Smooth muscle cell (in vitro differentiated cells): ENCODE measurements around the gene TOR1AIP2. TPM values are rescaled to one million over a fixed set of nuclear protein-coding genes. Genes with fewer than 3 reads are reported as not detected.

Source experiments
- DNase-seq: peaks from one replicate; lab custom pipeline; 2025; ENCODE audit not compliant: unreplicated experiment; lab: John Stamatoyannopoulos, UW
- H2AFZ ChIP-seq: fragments of 200-600 bp; sonication (generic); 2 replicates; pipeline ENCODE4 v1.6.0; 2016; ENCODE audit warnings: antibody characterized with exemption, low read depth, mild to moderate bottlenecking
- H3F3A ChIP-seq: fragments of 200-600 bp; sonication (generic); 2 replicates; pipeline ENCODE4 v1.6.0; 2017; ENCODE audit warnings: antibody characterized with exemption, low read depth
- H3K27ac ChIP-seq: fragments of 200-600 bp; sonication (generic); 2 replicates; pipeline ENCODE4 v1.5.1; 2016; ENCODE audit warnings: low read depth, mild to moderate bottlenecking
- H3K27me3 ChIP-seq: fragments of 200-600 bp; sonication (generic); 2 replicates; pipeline ENCODE4 v1.6.1; 2016; ENCODE audit warnings: low read depth, mild to moderate bottlenecking
- H3K36me3 ChIP-seq: fragments of 200-600 bp; sonication (generic); 2 replicates; pipeline ENCODE4 v1.5.1; 2016; ENCODE audit warnings: low read depth
- H3K4me1 ChIP-seq: fragments of 200-600 bp; sonication (generic); 2 replicates; pipeline ENCODE4 v1.5.1; 2016; ENCODE audit warnings: low read depth
- H3K4me2 ChIP-seq: fragments of 200-600 bp; sonication (generic); 2 replicates; pipeline ENCODE4 v1.6.0; 2016; ENCODE audit warnings: mild to moderate bottlenecking
- H3K4me3 ChIP-seq: fragments of 200-600 bp; sonication (generic); 2 replicates; pipeline ENCODE4 v1.5.1; 2016; ENCODE audit warnings: mild to moderate bottlenecking
- H3K79me2 ChIP-seq: fragments of 200-600 bp; sonication (generic); 2 replicates; pipeline ENCODE4 v1.6.0; 2016; ENCODE audit warnings: low read depth, mild to moderate bottlenecking
- H3K9ac ChIP-seq: fragments of 200-600 bp; sonication (generic); 2 replicates; pipeline ENCODE4 v1.6.0; 2016; ENCODE audit warnings: low read depth
- H3K9me3 ChIP-seq: fragments of 200-600 bp; sonication (generic); replicated peaks from 2 replicates; pipeline ENCODE4 v1.5.1; 2016; ENCODE audit warnings: low read depth
- H4K20me1 ChIP-seq: fragments of 200-600 bp; sonication (generic); 2 replicates; pipeline ENCODE4 v1.6.0; 2016; ENCODE audit warnings: low read depth
- CTCF ChIP-seq: fragments of 200-600 bp; sonication (generic); IDR thresholded peaks from 2 replicates; pipeline ENCODE4 v1.5.1; 2017; ENCODE audit warnings: borderline replicate concordance, mild to moderate bottlenecking, antibody characterized with exemption; ENCODE audit not compliant: insufficient read depth, poor library complexity, severe bottlenecking
- WGBS: methylation state at CpG from one replicate; pipeline ENCODE4 v1.1.7; 2016; ENCODE audit warnings: low lambda C conversion rate; 5-methylcytosine and 5-hydroxymethylcytosine counted together
- polyA plus RNA-seq: library from polyadenylated mRNA; unstranded; fragments of >200 nt; fragmentation: Nextera tagmentation; extraction: Ambion mirVana; gene quantifications from 2 replicates; pipeline ENCODE4 v1.2.1, GENCODE V29; 2016
- total RNA-seq: library from RNA; depleted of rRNA; stranded (reverse); fragments of >200 nt; gene quantifications from 2 replicates; pipeline ENCODE4 v1.2.3, GENCODE V29; 2014

The TOR1AIP2 gene
- total and polyA plus RNA-seq, 2 experiments from 2014 or later, result 14.2 to 105 TPM

- Histone ChIP-seq H3K4me1 (no peaks in the 10 kb centered on the region), H3K27ac (no peak overlapping the region), H3K79me2 (peaks cover 12% of the 10 kb centered on the region), H3K27me3 (no peaks in the 10 kb centered on the region), H4K20me1 (peaks cover 7% of the 10 kb centered on the region), H3K4me2 (no peak overlapping the region), H2AFZ (no peak overlapping the region), H3K9me3 (no peaks in the 10 kb centered on the region), H3K36me3 (peaks cover 14% of the 10 kb centered on the region), H3K4me3 (no peak overlapping the region), H3K9ac (no peak overlapping the region), H3F3A (no peaks in the 10 kb centered on the region)
- no peak for TF ChIP-seq CTCF
- 93% methylated on average over 4 of the region's 4 CpGs for WGBS
- DNase-seq, result no peak
Measured at GRCh38 chr1:179889589-179889988, 12.0 kb upstream of the TOR1AIP2 start.

- Histone ChIP-seq H3K4me2 (no peak overlapping the region), H3K79me2 (peaks cover 26% of the 10 kb centered on the region), H4K20me1 (peaks cover 7% of the 10 kb centered on the region), H3K27ac (no peak overlapping the region), H2AFZ (no peak overlapping the region), H3K9ac (no peak overlapping the region), H3K4me3 (no peak overlapping the region), H3K9me3 (no peaks in the 10 kb centered on the region), H3F3A (no peaks in the 10 kb centered on the region), H3K36me3 (peaks cover 14% of the 10 kb centered on the region), H3K4me1 (no peaks in the 10 kb centered on the region), H3K27me3 (no peaks in the 10 kb centered on the region)
- 98% methylated on average over 2 of the region's 2 CpGs for WGBS
- DNase-seq, result no peak
- TF ChIP-seq CTCF, result no peak
Measured at GRCh38 chr1:179888071-179888470, 10.5 kb upstream of the TOR1AIP2 start.

- no peak for DNase-seq
- peaks cover 26% of the 10 kb centered on the region for H3K79me2 ChIP-seq
- H3K4me2 ChIP-seq, result peak overlapping the region; percentile 90
- WGBS, result 16% methylated on average over 4 of the region's 4 CpGs
- H3K4me3 ChIP-seq, result peak overlapping the region; percentile 83
- TF ChIP-seq CTCF, result no peak
- peaks cover 10% of the 10 kb centered on the region for H3K36me3 ChIP-seq
- peaks cover 7% of the 10 kb centered on the region for H4K20me1 ChIP-seq
- peak overlapping the region; percentile 99 for H3K9ac ChIP-seq
- H2AFZ ChIP-seq, result no peak overlapping the region
- H3K27me3 ChIP-seq, result no peaks in the 10 kb centered on the region
- no peaks in the 10 kb centered on the region for H3K9me3 ChIP-seq
- peaks cover 9% of the 10 kb centered on the region for H3F3A ChIP-seq
- H3K27ac ChIP-seq, result peak overlapping the region; percentile 100
- peaks cover 7% of the 10 kb centered on the region for H3K4me1 ChIP-seq
Measured at GRCh38 chr1:179883745-179884138, 6.1 kb upstream of the TOR1AIP2 start.

GRCh38 chr1:179883040-179883744 is 5.6 kb upstream of the TOR1AIP2 start:
- Histone ChIP-seq H3K36me3 (peaks cover 10% of the 10 kb centered on the region), H3K4me1 (peaks cover 7% of the 10 kb centered on the region), H4K20me1 (peaks cover 7% of the 10 kb centered on the region), H3F3A (peaks cover 9% of the 10 kb centered on the region), H3K4me2 (peak overlapping the region; percentile 90), H2AFZ (peak overlapping the region; percentile 82), H3K4me3 (peak overlapping the region; percentile 83), H3K27me3 (no peaks in the 10 kb centered on the region), H3K27ac (peak overlapping the region; percentile 100), H3K9me3 (no peaks in the 10 kb centered on the region), H3K79me2 (peaks cover 26% of the 10 kb centered on the region), H3K9ac (peak overlapping the region; percentile 99)
- no peak for TF ChIP-seq CTCF
- no peak for DNase-seq
- WGBS, result 1% methylated on average over 25 of the region's 26 CpGs
